Neutrophil (primary cell): ENCODE results near the gene EID2.

Source experiments
- H3K27ac ChIP-seq: fragments of 200-600 bp; sonication (generic); 2 replicates; pipeline ENCODE4 v1.5.1; 2016; ENCODE audit warnings: mild to moderate bottlenecking, moderate library complexity
- H3K27me3 ChIP-seq: fragments of 200-600 bp; sonication (generic); 2 replicates; pipeline ENCODE4 v1.6.0; 2016; ENCODE audit warnings: mild to moderate bottlenecking
- H3K36me3 ChIP-seq: fragments of 200-600 bp; sonication (generic); 2 replicates; pipeline ENCODE4 v1.5.1; 2017
- H3K4me1 ChIP-seq, 2 experiments: fragments of 200-600 bp in 1 of 2; sonication (generic) in 1 of 2; 1 replicate in 1 of 2; 2 replicates in 1 of 2; pipeline versions ENCODE4 v1.5.1 to v1.6.1; 2013 to 2016; ENCODE audit warnings: low read depth in 1 of 2, low read length in 1 of 2, mild to moderate bottlenecking in 1 of 2, moderate library complexity in 1 of 2; ENCODE audit not compliant: control insufficient read depth in 1 of 2, insufficient read depth in 1 of 2
- H3K4me3 ChIP-seq, 2 experiments: fragments of 200-600 bp in 1 of 2; sonication (generic) in 1 of 2; 1 replicate in 1 of 2; 2 replicates in 1 of 2; pipeline ENCODE4 v1.5.1; 2013 to 2016; ENCODE audit warnings: low read depth in 1 of 2, low read length in 1 of 2, mild to moderate bottlenecking in 1 of 2, moderate library complexity in 1 of 2
- H3K9me3 ChIP-seq: fragments of 200-600 bp; sonication (generic); 2 replicates; pipeline ENCODE4 v1.5.1; 2016
- TF ChIP-seq, protein P1 (sequence below): fragments of 200-600 bp; sonication (generic); IDR thresholded peaks from 2 replicates; pipeline ENCODE4 v1.5.1; 2016; ENCODE audit warnings: antibody characterized with exemption

Gene EID2

DNA sequence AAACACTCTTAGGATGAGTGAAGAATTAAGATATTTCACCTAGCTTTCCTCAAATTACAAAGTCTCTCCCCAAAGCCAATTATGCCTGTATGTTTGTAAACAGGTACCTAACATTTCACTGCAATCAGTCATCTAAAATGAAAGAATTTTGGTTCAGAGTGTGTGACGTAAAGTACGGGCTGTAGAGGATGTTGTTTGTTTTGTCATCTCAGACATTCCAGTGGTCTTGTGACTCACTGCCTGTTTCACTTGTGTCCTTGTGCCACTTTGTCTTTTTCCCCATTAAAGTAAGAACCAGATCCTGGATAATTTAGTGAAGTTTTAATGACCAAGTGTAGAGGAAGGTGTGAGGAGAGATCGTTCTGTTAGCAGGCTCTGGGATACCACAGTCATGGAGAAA lies 28.6 kb upstream of the EID2 start:
- Histone ChIP-seq H3K4me1 (no peaks in the 10 kb centered on the region), H3K4me3 (no peak overlapping the region), H3K36me3 (no peaks in the 10 kb centered on the region), H3K27me3 (peaks cover 65% of the 10 kb centered on the region), H3K9me3 (no peaks in the 10 kb centered on the region), H3K27ac (no peak overlapping the region)
- TF ChIP-seq, protein P1, sequence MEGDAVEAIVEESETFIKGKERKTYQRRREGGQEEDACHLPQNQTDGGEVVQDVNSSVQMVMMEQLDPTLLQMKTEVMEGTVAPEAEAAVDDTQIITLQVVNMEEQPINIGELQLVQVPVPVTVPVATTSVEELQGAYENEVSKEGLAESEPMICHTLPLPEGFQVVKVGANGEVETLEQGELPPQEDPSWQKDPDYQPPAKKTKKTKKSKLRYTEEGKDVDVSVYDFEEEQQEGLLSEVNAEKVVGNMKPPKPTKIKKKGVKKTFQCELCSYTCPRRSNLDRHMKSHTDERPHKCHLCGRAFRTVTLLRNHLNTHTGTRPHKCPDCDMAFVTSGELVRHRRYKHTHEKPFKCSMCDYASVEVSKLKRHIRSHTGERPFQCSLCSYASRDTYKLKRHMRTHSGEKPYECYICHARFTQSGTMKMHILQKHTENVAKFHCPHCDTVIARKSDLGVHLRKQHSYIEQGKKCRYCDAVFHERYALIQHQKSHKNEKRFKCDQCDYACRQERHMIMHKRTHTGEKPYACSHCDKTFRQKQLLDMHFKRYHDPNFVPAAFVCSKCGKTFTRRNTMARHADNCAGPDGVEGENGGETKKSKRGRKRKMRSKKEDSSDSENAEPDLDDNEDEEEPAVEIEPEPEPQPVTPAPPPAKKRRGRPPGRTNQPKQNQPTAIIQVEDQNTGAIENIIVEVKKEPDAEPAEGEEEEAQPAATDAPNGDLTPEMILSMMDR: no peak

DNA sequence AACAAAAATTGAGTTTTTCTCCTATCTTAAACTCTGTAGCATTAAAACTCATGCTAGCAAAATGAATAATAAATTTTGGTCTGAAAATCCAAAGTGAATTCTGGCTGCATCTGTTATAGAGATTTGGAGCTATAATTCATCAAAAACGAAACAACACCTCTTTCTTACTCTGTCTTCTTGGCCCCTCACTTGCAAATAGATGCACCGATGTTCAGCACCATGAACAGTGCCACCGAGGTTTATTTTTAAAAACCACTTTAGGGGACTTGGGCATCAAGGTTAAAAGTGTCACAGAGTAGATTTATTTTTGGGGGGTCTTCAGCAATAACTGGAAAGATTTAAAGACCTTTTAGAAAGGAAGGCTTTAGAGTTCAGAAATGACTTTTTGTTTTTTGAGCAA lies 26.1 kb upstream of the EID2 start:
- no peak overlapping the region for H3K4me3 ChIP-seq
- TF ChIP-seq, protein P1: no peak
- no peaks in the 10 kb centered on the region for H3K4me1 ChIP-seq
- no peaks in the 10 kb centered on the region for H3K9me3 ChIP-seq
- no peaks in the 10 kb centered on the region for H3K36me3 ChIP-seq
- peaks cover 80% of the 10 kb centered on the region for H3K27me3 ChIP-seq
- H3K27ac ChIP-seq: no peak overlapping the region

DNA sequence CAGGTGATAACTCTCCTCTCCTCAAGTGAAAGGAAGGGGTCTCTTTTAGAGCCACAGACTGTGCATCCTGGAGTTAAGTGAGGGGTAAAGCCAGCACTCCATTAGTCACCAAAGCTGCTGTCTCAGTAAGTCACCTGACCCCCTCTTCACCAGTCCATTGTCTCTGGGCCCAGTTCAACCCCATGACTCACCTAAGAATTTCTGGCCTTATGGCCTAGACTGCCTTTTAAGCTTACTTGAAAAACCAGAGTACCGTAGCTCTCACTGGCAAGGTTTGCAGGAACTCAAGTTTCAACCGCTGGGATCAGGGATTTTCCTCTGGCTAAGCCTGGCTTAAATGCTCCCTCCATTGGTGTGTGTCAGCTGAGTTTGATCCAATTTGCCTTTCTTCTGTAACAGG lies 23.4 kb upstream of the EID2 start:
- Histone ChIP-seq H3K9me3 (no peaks in the 10 kb centered on the region), H3K4me1 (no peaks in the 10 kb centered on the region), H3K4me3 (no peak overlapping the region), H3K27me3 (peaks cover 70% of the 10 kb centered on the region), H3K27ac (no peak overlapping the region), H3K36me3 (no peaks in the 10 kb centered on the region)
- TF ChIP-seq, protein P1: no peak

DNA sequence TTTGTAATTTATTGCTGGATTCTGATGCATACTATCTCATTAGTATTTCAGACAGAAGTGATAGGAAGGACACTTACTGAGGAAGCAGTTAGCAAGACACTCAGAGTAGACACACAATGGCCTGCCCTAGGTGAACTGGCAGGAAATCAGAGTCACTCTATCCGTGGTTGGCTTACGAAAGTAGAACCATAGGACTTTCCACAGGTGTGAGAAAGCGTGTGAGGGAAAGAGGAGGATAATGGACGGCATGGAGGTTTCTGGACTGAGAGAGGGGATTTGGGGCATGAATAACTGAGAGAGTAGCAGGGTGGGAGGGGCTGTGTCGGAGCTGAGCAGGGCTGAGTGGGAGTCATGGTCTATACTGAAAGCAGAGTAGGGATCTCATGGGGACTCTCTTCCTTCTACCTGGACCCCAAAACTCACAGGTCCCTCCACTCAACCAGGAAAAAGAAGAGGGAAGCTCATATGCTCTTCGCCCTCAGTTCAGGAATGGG lies 18.7 kb upstream of the EID2 start:
- TF ChIP-seq, protein P1: no peak
- H3K9me3 ChIP-seq: no peaks in the 10 kb centered on the region
- H3K4me1 ChIP-seq: no peaks in the 10 kb centered on the region
- peaks cover 46% of the 10 kb centered on the region for H3K27me3 ChIP-seq
- no peak overlapping the region for H3K4me3 ChIP-seq
- H3K27ac ChIP-seq: no peak overlapping the region
- no peaks in the 10 kb centered on the region for H3K36me3 ChIP-seq

DNA sequence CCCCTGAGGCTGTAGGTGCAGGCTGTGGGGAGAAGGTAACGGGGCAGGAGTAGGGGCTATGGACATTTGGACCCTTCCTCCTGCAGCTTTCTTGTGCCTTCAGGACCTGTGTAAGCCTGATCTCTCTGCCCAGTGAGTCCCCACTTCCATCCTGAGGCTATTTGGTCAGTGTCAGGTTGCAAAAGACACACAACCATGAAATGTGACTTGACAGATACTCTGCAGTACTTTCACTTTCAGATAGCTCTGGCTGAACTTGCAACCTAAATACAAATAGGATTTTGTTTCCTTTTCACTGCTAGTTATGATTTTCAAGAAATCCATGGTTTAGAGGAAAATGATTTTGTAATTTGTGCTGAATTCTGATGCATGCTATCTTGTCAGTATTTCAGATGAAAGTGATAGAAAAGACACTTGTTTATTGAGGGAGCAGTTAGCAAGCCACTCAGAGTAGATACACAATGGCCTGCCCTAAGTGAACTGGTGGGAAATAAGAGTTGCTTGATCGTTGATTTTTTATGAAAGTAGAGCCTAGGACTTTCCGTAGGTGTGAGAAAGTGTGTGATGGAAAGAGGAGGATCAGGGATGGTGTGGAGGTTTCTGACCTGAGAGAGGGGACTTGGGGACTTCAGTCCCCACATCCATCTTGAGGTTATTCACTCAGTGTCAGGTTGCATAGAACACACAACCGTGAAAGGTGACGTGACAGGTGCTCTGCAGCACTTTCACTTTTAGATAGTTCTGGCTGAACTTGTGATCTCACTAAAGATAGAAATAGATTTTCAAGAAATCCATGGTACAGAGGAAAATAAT lies 18.1 kb upstream of the EID2 start:
- Histone ChIP-seq H3K27me3 (peaks cover 39% of the 10 kb centered on the region), H3K4me1 (no peaks in the 10 kb centered on the region), H3K27ac (no peak overlapping the region), H3K36me3 (no peaks in the 10 kb centered on the region), H3K9me3 (no peaks in the 10 kb centered on the region), H3K4me3 (no peak overlapping the region)
- TF ChIP-seq, protein P1: no peak
